H1 (cell line): Measurements from ENCODE around the gene EVA1C. TPM values are rescaled to one million over a fixed set of nuclear protein-coding genes. Genes with fewer than 3 reads are reported as not detected.

Source experiments
- CTCF ChIA-PET: fragments of 300-600 bp; sonication (Branson Sonifier 250); formaldehyde crosslinking; loops from one replicate; lab custom pipeline; 2021; ENCODE audit not compliant: partially characterized antibody; lab: Charles Lee
- POLR2A ChIA-PET: fragments of 300-600 bp; sonication (Branson Sonifier 250); formaldehyde crosslinking; loops from one replicate; lab custom pipeline; 2021; ENCODE audit warnings: inconsistent platforms; ENCODE audit not compliant: partially characterized antibody; lab: Charles Lee
- DNase-seq, 2 experiments: peaks; one replicate each; pipeline versions ENCODE4 v3.0.0 to v3.0.0-alpha.2; 2010 to 2022; ENCODE audit warnings: low spot score in 2 of 2, low read depth in 1 of 2, mixed read lengths in 1 of 2
- FAIRE-seq: peaks from 2 replicates; lab custom pipeline; 2011; peaks lifted over from hg19 to GRCh38; lab: Jason Lieb, UNC
- H2AFZ ChIP-seq: 2 replicates; pipeline ENCODE4 v1.8.1; 2012; ENCODE audit warnings: low read length, inconsistent platforms
- H2AK5ac ChIP-seq: 2 replicates; pipeline ENCODE4 v1.6.1; 2013; ENCODE audit warnings: low read depth, low read length
- H2BK120ac ChIP-seq: replicated peaks from 2 replicates; pipeline ENCODE3; 2013; ENCODE audit warnings: low read depth, low read length, inconsistent platforms
- H2BK12ac ChIP-seq: 2 replicates; pipeline ENCODE4 v1.6.1; 2013; ENCODE audit warnings: low read depth, low read length
- H2BK15ac ChIP-seq: 2 replicates; pipeline ENCODE4 v1.6.1; 2013; ENCODE audit warnings: low read length
- H2BK20ac ChIP-seq: 2 replicates; pipeline ENCODE4 v1.6.1; 2013; ENCODE audit warnings: low read length
- H2BK5ac ChIP-seq: 2 replicates; pipeline ENCODE4 v1.6.1; 2013; ENCODE audit warnings: low read depth, low read length
- H3K14ac ChIP-seq: 2 replicates; pipeline ENCODE4 v1.6.1; 2013; ENCODE audit warnings: inconsistent platforms; ENCODE audit not compliant: insufficient read length
- H3K18ac ChIP-seq: 2 replicates; pipeline ENCODE4 v1.6.1; 2013; ENCODE audit warnings: low read length; ENCODE audit errors: extremely low read depth
- H3K23ac ChIP-seq: 2 replicates; pipeline ENCODE4 v1.6.1; 2013; ENCODE audit warnings: inconsistent platforms; ENCODE audit not compliant: insufficient read length
- H3K23me2 ChIP-seq: 2 replicates; pipeline ENCODE4 v1.6.1; 2013; ENCODE audit warnings: low read depth, low read length
- H3K27ac ChIP-seq: 2 replicates; pipeline ENCODE4 v1.6.1; 2011; ENCODE audit warnings: low read depth, low read length, inconsistent platforms
- H3K27me3 ChIP-seq, 4 experiments: replicated peaks in 1 of 4; 1 replicate in 1 of 4; 2 replicates in 3 of 4; pipeline versions ENCODE4 v1.6.1 to v1.8.1; 2011 to 2013; ENCODE audit warnings: low read length in 3 of 4, mild to moderate bottlenecking in 3 of 4, inconsistent platforms in 2 of 4, mixed read lengths in 2 of 4, moderate library complexity in 1 of 4; ENCODE audit not compliant: control insufficient read depth in 3 of 4, insufficient read depth in 3 of 4; ENCODE audit errors: extremely low read depth in 1 of 4
- H3K36me3 ChIP-seq, 4 experiments: 2 replicates each; pipeline versions ENCODE4 v1.6.1 to v1.8.1; 2011 to 2013; ENCODE audit warnings: mild to moderate bottlenecking in 4 of 4, low read length in 3 of 4, moderate library complexity in 2 of 4, control low read depth in 1 of 4, inconsistent platforms in 1 of 4; ENCODE audit not compliant: insufficient read depth in 4 of 4, control insufficient read depth in 2 of 4
- H3K4ac ChIP-seq: replicated peaks from 2 replicates; pipeline ENCODE3; 2013; ENCODE audit warnings: low read length, low read depth, mixed read lengths, inconsistent platforms; ENCODE audit not compliant: insufficient read length
- H3K4me1 ChIP-seq, 4 experiments: replicated peaks in 1 of 4; 1 replicate in 1 of 4; 2 replicates in 3 of 4; pipeline versions ENCODE4 v1.6.1 to v1.8.1; 2011 to 2013; ENCODE audit warnings: low read length in 3 of 4, inconsistent platforms in 2 of 4, mixed read lengths in 1 of 4; ENCODE audit not compliant: insufficient read depth in 4 of 4, control insufficient read depth in 3 of 4
- H3K4me2 ChIP-seq, 2 experiments: 2 replicates each; pipeline versions ENCODE4 v1.6.1 to v1.8.1; 2011 to 2013; ENCODE audit warnings: low read depth in 2 of 2, low read length in 2 of 2, control low read depth in 1 of 2, inconsistent platforms in 1 of 2, mild to moderate bottlenecking in 1 of 2; ENCODE audit not compliant: insufficient read depth in 1 of 2
- H3K4me3 ChIP-seq, 4 experiments: fragments of 200-600, 300-600 bp in 1 of 4; sonication (generic), shearing (Covaris generic), sonication (Bioruptor Twin) in 1 of 4; 2 replicates each; pipeline versions ENCODE4 v1.5.1 to v1.8.1; 2011 to 2016; ENCODE audit warnings: low read length in 4 of 4, low read depth in 3 of 4, control low read depth in 2 of 4, inconsistent platforms in 2 of 4, mild to moderate bottlenecking in 2 of 4, mixed read lengths in 1 of 4, moderate library complexity in 1 of 4; ENCODE audit not compliant: insufficient read depth in 2 of 4; ENCODE audit errors: extremely low read depth in 1 of 4
- H3K56ac ChIP-seq: replicated peaks from 2 replicates; pipeline ENCODE3; 2013; ENCODE audit warnings: low read depth, mild to moderate bottlenecking, mixed read lengths, low read length, inconsistent platforms; ENCODE audit not compliant: insufficient read length
- H3K79me1 ChIP-seq: 2 replicates; pipeline ENCODE4 v1.6.1; 2013; ENCODE audit warnings: low read depth, low read length, control low read depth
- H3K79me2 ChIP-seq, 2 experiments: 2 replicates each; pipeline versions ENCODE4 v1.6.1 to v1.8.1; 2012 to 2013; ENCODE audit warnings: low read length in 2 of 2, mild to moderate bottlenecking in 2 of 2, inconsistent platforms in 1 of 2; ENCODE audit not compliant: insufficient read depth in 2 of 2, control insufficient read depth in 1 of 2
- H3K9ac ChIP-seq, 4 experiments: replicated peaks in 1 of 4; 1 replicate in 1 of 4; 2 replicates in 3 of 4; pipeline versions ENCODE4 v1.6.1 to v1.8.1; 2011 to 2013; ENCODE audit warnings: low read depth in 3 of 4, low read length in 3 of 4, control low read depth in 2 of 4, mild to moderate bottlenecking in 2 of 4, moderate library complexity in 2 of 4, inconsistent platforms in 1 of 4; ENCODE audit errors: extremely low read depth in 1 of 4
- H3K9me3 ChIP-seq, 2 experiments: 2 replicates each; pipeline versions ENCODE4 v1.6.1 to v1.8.1; 2012 to 2013; ENCODE audit warnings: mild to moderate bottlenecking in 2 of 2, moderate library complexity in 2 of 2, control low read depth in 1 of 2, inconsistent platforms in 1 of 2, low read depth in 1 of 2, low read length in 1 of 2, mixed read lengths in 1 of 2; ENCODE audit not compliant: insufficient read depth in 2 of 2
- H4K20me1 ChIP-seq, 2 experiments: replicated peaks in 1 of 2; 2 replicates each; pipeline versions ENCODE3 to v1.8.1; 2011 to 2013; ENCODE audit warnings: inconsistent platforms in 2 of 2, low read length in 2 of 2, mild to moderate bottlenecking in 1 of 2; ENCODE audit not compliant: insufficient read depth in 2 of 2, control insufficient read depth in 1 of 2
- H4K5ac ChIP-seq: 2 replicates; pipeline ENCODE4 v1.6.1; 2013; ENCODE audit warnings: low read length, low read depth, mixed read lengths, inconsistent platforms; ENCODE audit not compliant: insufficient read length
- H4K8ac ChIP-seq: 2 replicates; pipeline ENCODE4 v1.8.0; 2013; ENCODE audit warnings: mild to moderate bottlenecking, moderate library complexity, low read length, inconsistent platforms; ENCODE audit not compliant: insufficient read depth; ENCODE audit errors: extremely low read depth
- H4K91ac ChIP-seq: replicated peaks from 2 replicates; pipeline ENCODE3; 2013; ENCODE audit warnings: low read length, mixed read lengths, inconsistent platforms; ENCODE audit not compliant: insufficient read length
- PHF8 ChIP-seq: fragments of 200-600 bp; sonication (generic); conservative IDR thresholded peaks from 2 replicates; pipeline ENCODE4 v1.7.1; 2012; ENCODE audit warnings: low read depth, mild to moderate bottlenecking, inconsistent platforms, low read length, moderate library complexity
- TCF12 ChIP-seq: IDR thresholded peaks from 2 replicates; pipeline ENCODE4 v1.6.1; 2011; ENCODE audit warnings: low read depth, mild to moderate bottlenecking, low read length
- WGBS, 2 experiments: shearing (Covaris generic) in 1 of 2; methylation state at CpG; one replicate each; pipeline versions ENCODE4 v1.1.6 to v1.1.7; 2013 to 2015; ENCODE audit warnings: low lambda C conversion rate in 2 of 2, mixed read lengths in 2 of 2, inconsistent platforms in 1 of 2, low coverage in 1 of 2, missing lambda C conversion rate in 1 of 2; ENCODE audit not compliant: insufficient replicate concordance in 2 of 2, insufficient coverage in 1 of 2, insufficient read length in 1 of 2; ENCODE audit errors: extremely low coverage in 1 of 2, missing lambda C conversion rate in 1 of 2; 5-methylcytosine and 5-hydroxymethylcytosine counted together
- polyA plus RNA-seq, 7 experiments: library from polyadenylated mRNA; depleted of rRNA in 3 of 7; stranded (reverse) in 5 of 7; unstranded in 2 of 7; fragments of >200 nt in 5 of 7; fragments of 200-250 nt in 2 of 7; gene quantifications; 1 replicate in 5 of 7; 2 replicates in 1 of 7; 4 replicates in 1 of 7; pipeline versions ENCODE4 v1.2.1 to v1.2.3, GENCODE V29; 2011 to 2013; ENCODE audit warnings: missing spikeins in 2 of 7, mixed read lengths in 2 of 7
- total RNA-seq: library from RNA; stranded (reverse); fragmentation: NEBNext Ultra II Directional; extraction: Animal tissue kit (Norgen Biotek cat#: 25700); gene quantifications from 2 replicates; pipeline ENCODE4 v1.2.1, GENCODE V29; 2021

EVA1C gene
- total and polyA plus RNA-seq, 2 of the 8 experiments (the other 6 are each of a cell fraction or from before 2014, with no cell fraction given) = 2.6 to 3.6 TPM

- no peak overlapping the region for H4K8ac ChIP-seq
- FAIRE-seq = no peak
- peak overlapping the region; percentile 98 for H2BK15ac ChIP-seq
- peak overlapping the region; percentile 89; the same call in 1 of the 2 replicates for H2BK12ac ChIP-seq
- no peak overlapping the region for H4K5ac ChIP-seq
- ChIA-PET CTCF (no interaction called here), POLR2A (no interaction called here)
- H3K79me1 ChIP-seq = peaks cover 4% of the 10 kb centered on the region; the same call in 1 of the 2 replicates
- H4K20me1 ChIP-seq = peaks cover 0 to 6% of the 10 kb centered on the region in 2 experiments
- no peak overlapping the region for H3K4me2 ChIP-seq
- WGBS, 2 experiments = 91% methylated on average over 7 of the region's 7 CpGs; no CpG with 5 or more reads in 1 of the 2 experiments
- peaks cover 9% of the 10 kb centered on the region in 2 experiments; a peak in 3 of 4 replicates for H3K9me3 ChIP-seq
- no peak overlapping the region for H3K4ac ChIP-seq
- no peak for DNase-seq
- H3K4me1 ChIP-seq = peaks cover 0 to 2% (median 0%) of the 10 kb centered on the region in 4 experiments; a peak in 1 of 7 replicates
- peak overlapping the region; percentile 12 for H4K91ac ChIP-seq
- no peak overlapping the region for H3K14ac ChIP-seq
- TF ChIP-seq PHF8 (no peak), TCF12 (no peak)
- no peak overlapping the region for H3K18ac ChIP-seq
- H3K23me2 ChIP-seq = peaks cover 4% of the 10 kb centered on the region; the same call in 1 of the 2 replicates
- H3K9ac ChIP-seq = no peak overlapping the region
- peaks cover 0 to 3% (median 0%) of the 10 kb centered on the region in 4 experiments; a peak in 1 of 8 replicates for H3K36me3 ChIP-seq
- H2BK20ac ChIP-seq = no peak overlapping the region
- no peak overlapping the region for H3K23ac ChIP-seq
- no peak overlapping the region for H2AFZ ChIP-seq
- no peak overlapping the region for H3K27ac ChIP-seq
- peak overlapping the region; percentile 90; the same call in 1 of the 2 replicates for H2BK5ac ChIP-seq
- no peak overlapping the region for H3K4me3 ChIP-seq
- H3K27me3 ChIP-seq = no peaks in the 10 kb centered on the region
- no peak overlapping the region for H3K56ac ChIP-seq
- peak overlapping the region; percentile 98 for H2AK5ac ChIP-seq
- no peaks in the 10 kb centered on the region for H3K79me2 ChIP-seq
- H2BK120ac ChIP-seq = no peak overlapping the region
Observed at GRCh38 chr21:32533611-32534010, 121.1 kb downstream of the EVA1C start.
